Erythroblast (primary cell): ENCODE results near the gene ZNF618.

Source experiments
- GATA1 ChIP-seq: IDR thresholded peaks from 2 replicates; pipeline ENCODE4 v1.6.1; 2011; ENCODE audit warnings: low read depth, mild to moderate bottlenecking, control low read depth, low read length, moderate library complexity
- POLR2A ChIP-seq: IDR thresholded peaks from 2 replicates; pipeline ENCODE4 v1.6.1; 2011; ENCODE audit warnings: mild to moderate bottlenecking, low read length

DNA sequence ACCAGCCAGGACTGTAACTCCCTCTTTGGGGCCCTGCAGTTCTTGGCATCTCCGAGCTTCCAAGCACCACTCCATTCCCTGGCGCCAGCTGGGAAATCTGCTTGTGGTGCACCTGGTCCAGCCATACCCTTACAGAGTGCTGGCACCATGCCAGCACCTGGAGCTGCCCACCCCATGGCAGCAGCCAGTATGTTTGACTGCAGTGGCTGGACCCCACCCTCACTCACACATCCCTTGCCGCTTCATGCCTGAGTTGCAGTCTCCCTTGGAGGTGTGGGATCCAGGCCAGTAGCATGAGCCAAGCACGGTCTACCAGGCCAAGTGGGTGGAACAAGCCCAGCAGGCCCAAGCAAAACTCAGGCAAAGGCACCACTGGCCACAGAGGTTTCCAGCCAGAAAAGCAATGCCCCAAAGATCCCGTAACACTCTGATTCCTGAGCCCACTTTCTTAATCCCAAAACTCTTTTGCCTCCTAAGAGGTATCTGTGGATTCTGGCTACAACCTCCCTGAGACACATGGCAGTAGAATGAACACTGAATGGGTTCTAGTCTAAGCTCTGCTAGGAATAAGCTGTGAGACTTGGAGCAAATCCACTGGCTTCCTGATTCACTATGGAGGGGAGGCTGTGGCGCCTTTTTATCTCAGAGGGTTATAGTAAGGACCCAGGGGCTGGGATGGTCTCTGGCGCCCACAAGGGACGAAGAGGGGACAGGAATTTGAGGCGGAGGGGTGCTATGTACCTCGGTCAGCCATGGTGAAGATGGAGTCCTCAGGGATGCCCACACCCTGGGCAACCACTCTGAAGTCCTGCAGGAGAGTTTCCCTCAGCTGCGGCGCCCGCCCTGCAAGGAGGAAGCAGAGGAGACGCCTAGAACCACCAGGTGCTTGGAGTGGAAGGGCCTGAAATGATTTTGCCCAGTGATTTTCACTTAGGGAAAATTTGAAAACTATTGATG lies 196.4 kb downstream of the ZNF618 start:
- no peak for TF ChIP-seq POLR2A
- no peak for TF ChIP-seq GATA1
